GM03348 (cell line): ENCODE data around the gene FOXP1.

Experiments used
- DNase-seq: peaks from one replicate; pipeline ENCODE4 v3.0.0; 2012; ENCODE audit warnings: low spot score

The FOXP1 gene

DNA sequence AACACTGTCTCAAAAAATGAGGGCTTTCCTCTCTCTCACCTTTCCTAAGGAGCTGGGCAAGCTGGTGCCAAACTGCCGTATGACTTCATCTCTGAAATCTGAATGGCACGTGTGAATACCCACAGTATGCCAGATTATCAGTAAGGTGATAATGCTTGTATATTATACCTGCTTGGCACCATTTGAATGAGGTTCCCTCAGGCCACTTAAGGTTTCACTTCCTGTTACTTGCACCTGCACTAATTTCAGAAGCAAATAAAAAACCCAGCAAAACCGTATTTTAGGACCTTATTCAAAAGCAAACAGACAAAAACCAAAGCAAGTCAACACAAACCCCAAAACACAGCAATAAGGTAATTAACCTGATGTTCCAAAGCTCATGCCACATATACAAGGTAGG lies 19.7 kb downstream of the FOXP1 start:
- no peak for DNase-seq

- DNase-seq = no peak
Observed at GRCh38 chr3:71562938-71563337, 20.6 kb downstream of the FOXP1 start.

- no peak for DNase-seq
Observed at GRCh38 chr3:71560665-71561064, 22.9 kb downstream of the FOXP1 start.

GRCh38 chr3:71559578-71560162 lies 23.9 kb downstream of the FOXP1 start:
- DNase-seq = no peak

DNA sequence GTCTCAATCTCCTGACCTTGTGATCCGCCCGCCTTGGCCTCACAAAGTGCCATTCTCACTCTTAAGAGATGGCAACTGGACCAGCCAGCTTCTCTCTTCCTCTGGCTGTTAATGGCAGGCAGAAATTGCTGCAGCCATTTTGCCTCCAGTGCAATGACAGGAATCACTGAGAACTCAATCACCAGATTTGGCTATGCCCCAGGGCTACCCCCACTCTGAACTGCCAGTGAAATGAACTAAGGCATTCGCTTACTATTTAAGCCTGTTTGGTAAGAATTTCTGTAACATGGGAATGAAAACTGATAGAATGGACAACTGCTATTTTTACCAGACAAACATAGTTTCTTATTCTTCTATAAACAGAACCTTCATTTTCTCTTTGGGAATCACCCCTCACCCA lies 24.5 kb downstream of the FOXP1 start:
- no peak for DNase-seq

DNA sequence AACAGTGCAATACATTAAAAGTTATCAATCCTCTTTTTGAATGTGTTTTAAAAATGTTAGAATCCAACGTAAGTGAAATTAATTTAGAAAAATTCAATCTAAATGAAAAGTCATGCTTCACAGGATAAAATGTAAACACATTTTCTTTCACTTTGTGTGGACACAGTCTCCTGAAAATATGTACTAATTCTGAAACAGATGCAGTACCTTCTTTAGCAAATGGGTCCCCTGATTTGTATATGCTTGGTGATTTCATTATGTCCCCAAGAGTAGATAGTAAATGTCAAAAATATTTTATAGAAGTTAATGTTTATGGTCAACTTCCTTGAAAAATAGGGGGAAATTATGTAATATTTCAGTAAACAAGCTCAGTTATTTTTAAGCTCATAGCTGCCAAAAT lies 28.9 kb downstream of the FOXP1 start:
- DNase-seq = no peak

- peak; percentile 48 for DNase-seq
Observed at GRCh38 chr3:71551311-71551919, 32.1 kb downstream of the FOXP1 start.

- no peak for DNase-seq
Observed at GRCh38 chr3:71549951-71550350, 33.6 kb downstream of the FOXP1 start.

- no peak for DNase-seq
Observed at GRCh38 chr3:71548705-71549384, 34.7 kb downstream of the FOXP1 start.

- DNase-seq = no peak
Observed at GRCh38 chr3:71547249-71548198, 36.0 kb downstream of the FOXP1 start.

- DNase-seq = no peak
Observed at GRCh38 chr3:71546821-71547220, 36.7 kb downstream of the FOXP1 start.

DNA sequence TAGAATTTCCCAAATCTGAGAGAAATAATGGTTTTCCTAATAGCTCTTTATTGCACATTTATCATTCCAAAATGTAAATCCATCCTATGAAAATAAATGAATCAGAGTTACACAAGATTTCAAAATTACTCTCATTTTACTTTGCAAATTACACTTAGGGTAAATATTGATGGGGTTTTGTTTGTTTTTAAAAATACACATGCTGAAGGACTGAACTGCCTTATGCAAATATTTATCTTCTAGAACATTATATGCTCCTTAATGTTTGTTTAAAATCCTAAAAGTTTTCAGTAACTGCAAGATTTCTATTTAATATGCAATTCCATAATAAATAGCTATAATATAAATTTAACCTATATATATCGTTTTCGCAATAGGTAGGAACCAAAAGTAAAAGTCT lies 38.2 kb downstream of the FOXP1 start:
- no peak for DNase-seq

GRCh38 chr3:71543371-71544016 lies 40.0 kb downstream of the FOXP1 start:
- no peak for DNase-seq

DNA sequence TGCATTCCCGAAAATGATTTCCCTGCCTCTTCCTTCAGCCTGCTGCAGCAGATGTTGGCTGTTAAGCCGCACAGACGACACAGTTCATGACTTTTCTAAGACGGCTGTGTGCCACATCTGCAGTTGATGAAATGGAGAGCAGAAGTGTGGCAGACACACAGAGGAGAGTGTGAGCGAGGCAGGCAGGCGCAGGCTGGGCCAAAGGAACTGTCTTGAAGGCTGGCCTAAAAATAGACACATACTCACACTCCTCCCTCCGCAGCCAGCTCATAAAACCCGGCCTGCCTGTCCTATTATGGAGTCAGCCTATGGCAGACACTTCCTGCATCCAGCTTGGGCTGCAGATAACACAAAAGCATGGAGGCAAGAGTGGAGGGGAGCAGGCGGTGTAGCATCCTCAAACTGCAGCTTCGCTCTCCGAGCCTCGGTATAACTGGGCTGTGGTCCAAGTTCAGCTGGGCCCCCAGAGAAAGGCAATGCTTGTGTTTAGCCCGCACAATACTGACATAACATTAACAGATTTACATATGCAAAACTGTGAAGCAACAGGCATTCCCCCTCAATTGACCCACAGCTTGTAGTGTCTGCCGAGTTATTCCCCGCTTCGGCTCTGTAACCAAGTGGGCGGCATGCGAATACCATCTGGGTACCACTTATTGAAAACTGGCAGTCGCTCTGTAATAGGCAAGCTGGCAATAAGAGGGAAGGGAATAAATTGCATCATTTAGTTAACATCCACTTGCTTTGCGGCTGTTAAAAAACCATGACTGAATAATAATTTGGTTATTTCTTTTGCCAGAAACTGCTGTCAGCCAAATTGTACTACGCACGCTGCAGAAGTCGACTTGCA lies 40.8 kb downstream of the FOXP1 start:
- peak; percentile 91 for DNase-seq

GRCh38 chr3:71541313-71541712 lies 42.2 kb downstream of the FOXP1 start:
- DNase-seq = no peak

- peak; percentile 85 for DNase-seq
Observed at GRCh38 chr3:71537211-71537611, 46.3 kb downstream of the FOXP1 start.

DNA sequence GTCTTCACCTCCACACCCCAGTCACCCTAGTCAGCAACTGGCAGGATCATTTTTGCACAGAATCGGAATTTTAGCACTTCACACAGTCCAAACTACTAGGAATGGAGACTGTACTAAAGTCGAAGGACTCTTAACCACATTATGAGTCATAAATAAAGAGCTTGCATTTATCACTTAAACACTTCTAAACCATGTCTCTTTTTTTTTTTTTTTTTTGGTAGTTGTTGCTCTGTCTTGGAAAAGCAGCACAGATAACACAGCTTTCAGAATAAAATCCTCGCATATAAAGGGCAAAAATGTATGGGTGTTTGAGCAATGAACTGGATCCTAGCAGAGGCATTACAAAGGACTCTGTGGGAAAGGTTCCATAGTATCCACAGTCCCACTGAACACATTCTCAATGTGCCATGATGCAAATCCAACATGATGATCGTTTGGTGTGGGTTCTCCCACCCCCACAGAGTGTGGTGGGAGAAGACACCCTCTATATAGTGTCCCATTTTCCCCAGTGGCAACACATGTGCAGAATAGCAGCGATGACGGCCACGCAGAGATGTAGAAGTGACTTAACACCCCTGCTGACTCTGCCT lies 47.1 kb downstream of the FOXP1 start:
- DNase-seq = peak; percentile 75

- no peak for DNase-seq
Observed at GRCh38 chr3:71533588-71533987, 49.9 kb downstream of the FOXP1 start.

GRCh38 chr3:71532639-71533395 lies 50.7 kb downstream of the FOXP1 start:
- no peak for DNase-seq
